HepG2 (cell line): ENCODE results near the gene HIPK2. TPM values are rescaled to one million over a fixed set of nuclear protein-coding genes. Genes with fewer than 3 reads are reported as not detected.

Experiments
- ATAC-seq: fragments of 200-7000 bp; cut with Tn5 transposase; 3 replicates; pipeline ENCODE4 v1.9.1; 2020; ENCODE audit warnings: mild to moderate bottlenecking, moderate library complexity
- BruUV-seq: library from RNA; stranded (reverse); fragments of 400-500 nt; replicated peaks from 2 replicates; lab custom pipeline; 2021; lab: Mats Ljungman, UMichigan
- CTCF ChIA-PET: fragments of 300-600 bp; formaldehyde crosslinking; extraction: SDS; loops from one replicate; lab custom pipeline; 2021; ENCODE audit warnings: low total read pairs, inconsistent platforms, low intra/inter-chr PET ratio; lab: Yijun Ruan, JAX
- POLR2A ChIA-PET: fragments of 350-600 bp; sonication (Branson Sonifier 250); formaldehyde crosslinking; loops from one replicate; lab custom pipeline; 2020; ENCODE audit warnings: antibody characterized with exemption, inconsistent platforms; lab: Yijun Ruan, JAX
- DNase-seq: peaks from one replicate; pipeline ENCODE4 v3.0.0-alpha.2; 2015; ENCODE audit warnings: low spot score
- FAIRE-seq: peaks from 3 replicates; lab custom pipeline; 2011; peaks lifted over from hg19 to GRCh38; lab: Jason Lieb, UNC
- H2AFZ ChIP-seq: one replicate; pipeline ENCODE4 v1.6.1; 2011; ENCODE audit warnings: low read length, inconsistent platforms
- H3K27ac ChIP-seq: fragments of 300-600 bp; 3 replicates; pipeline ENCODE4 v1.8.0; 2011; ENCODE audit warnings: mixed run types, mild to moderate bottlenecking, mixed read lengths, low read length, inconsistent platforms; ENCODE audit not compliant: insufficient read depth; ENCODE audit errors: extremely low read length
- H3K27me3 ChIP-seq, 2 experiments: fragments of 200-600 bp in 1 of 2; 2 replicates in 1 of 2; 3 replicates in 1 of 2; pipeline versions ENCODE4 v1.6.0 to v1.8.0; 2011; ENCODE audit warnings: low read length in 2 of 2, mild to moderate bottlenecking in 2 of 2, moderate library complexity in 2 of 2, inconsistent platforms in 1 of 2; ENCODE audit not compliant: insufficient read depth in 2 of 2, control insufficient read depth in 1 of 2
- H3K36me3 ChIP-seq, 2 experiments: fragments of 200-600 bp in 1 of 2; replicated peaks in 1 of 2; 2 replicates in 1 of 2; 3 replicates in 1 of 2; pipeline versions ENCODE4 v1.5.1 to v1.8.0; 2011; ENCODE audit warnings: low read length in 2 of 2, inconsistent platforms in 1 of 2; ENCODE audit not compliant: insufficient read depth in 2 of 2, control insufficient read depth in 1 of 2
- H3K4me1 ChIP-seq: 2 replicates; pipeline ENCODE4 v1.5.1; 2012; ENCODE audit warnings: low read length, inconsistent platforms; ENCODE audit not compliant: insufficient read depth
- H3K4me2 ChIP-seq: 2 replicates; pipeline ENCODE4 v1.6.0; 2011; ENCODE audit warnings: low read depth, low read length, inconsistent platforms
- H3K4me3 ChIP-seq, 3 experiments: fragments of 200-600 bp in 1 of 3; sonication (generic), shearing (Covaris generic) in 1 of 3; replicated peaks in 1 of 3; 2 replicates each; pipeline ENCODE4 v1.5.1; 2011 to 2016; ENCODE audit warnings: low read length in 3 of 3, inconsistent platforms in 2 of 3, low read depth in 2 of 3, mild to moderate bottlenecking in 2 of 3, control low read depth in 1 of 3, mixed read lengths in 1 of 3; ENCODE audit not compliant: insufficient read depth in 1 of 3
- H3K79me2 ChIP-seq: one replicate; pipeline ENCODE4 v1.6.1; 2011; ENCODE audit warnings: low read length, inconsistent platforms; ENCODE audit not compliant: insufficient read depth
- H3K9ac ChIP-seq: 2 replicates; pipeline ENCODE4 v1.6.0; 2011; ENCODE audit warnings: mild to moderate bottlenecking, low read depth, low read length, inconsistent platforms; ENCODE audit not compliant: insufficient read depth
- H3K9me3 ChIP-seq: 2 replicates; pipeline ENCODE4 v1.5.1; 2012; ENCODE audit warnings: mild to moderate bottlenecking, low read length
- H4K20me1 ChIP-seq: 2 replicates; pipeline ENCODE4 v1.6.0; 2011; ENCODE audit warnings: inconsistent platforms, mild to moderate bottlenecking, low read length, moderate library complexity; ENCODE audit not compliant: insufficient read depth
- AGO2 ChIP-seq: fragments of 200-400 bp; formaldehyde crosslinking; optimal IDR thresholded peaks from 2 replicates; pipeline ENCODE3; 2017; ENCODE audit warnings: mild to moderate bottlenecking, low read depth, low read length, moderate library complexity
- IKZF1 ChIP-seq: fragments of 450-650 bp; IDR thresholded peaks from 2 replicates; pipeline ENCODE4 v1.7.1; 2016
- MEIS1 ChIP-seq: sonication (generic); formaldehyde crosslinking; IDR thresholded peaks from 2 replicates; pipeline ENCODE4 v1.9.0; 2021; ENCODE audit warnings: mild to moderate bottlenecking, missing genetic modification reagents, moderate library complexity, borderline replicate concordance
- PTBP1 ChIP-seq: fragments of 200-400 bp; formaldehyde crosslinking; IDR thresholded peaks from 2 replicates; pipeline ENCODE4 v1.6.1; 2018; ENCODE audit warnings: low read length, low read depth; ENCODE audit not compliant: poor library complexity, severe bottlenecking
- SMAD3 ChIP-seq: sonication (generic); formaldehyde crosslinking; IDR thresholded peaks from 2 replicates; pipeline ENCODE4 v1.4.0; 2020; ENCODE audit warnings: missing genetic modification reagents
- TEAD3 ChIP-seq: optimal IDR thresholded peaks from 2 replicates; pipeline ENCODE3; 2016; ENCODE audit warnings: borderline replicate concordance
- YY1 ChIP-seq: IDR thresholded peaks from 2 replicates; pipeline ENCODE4 v1.6.1; 2011; ENCODE audit warnings: low read length, low read depth, moderate library complexity, mild to moderate bottlenecking; ENCODE audit not compliant: insufficient read depth, insufficient replicate concordance
- ZBTB10 ChIP-seq: sonication (generic); formaldehyde crosslinking; IDR thresholded peaks from 2 replicates; pipeline ENCODE4 v1.4.0; 2020; ENCODE audit warnings: missing genetic modification reagents, borderline replicate concordance
- ZBTB43 ChIP-seq: sonication (generic); formaldehyde crosslinking; conservative IDR thresholded peaks from 2 replicates; pipeline ENCODE4 v1.4.0; 2020; ENCODE audit warnings: missing genetic modification reagents
- ZMAT3 ChIP-seq: sonication (generic); formaldehyde crosslinking; conservative IDR thresholded peaks from 2 replicates; pipeline ENCODE4 v1.7.0; 2021; ENCODE audit warnings: missing genetic modification reagents
- ZNF124 ChIP-seq: sonication (generic); formaldehyde crosslinking; IDR thresholded peaks from 2 replicates; pipeline ENCODE4 v1.4.0; 2020; ENCODE audit warnings: missing genetic modification reagents
- ZNF749 ChIP-seq: sonication (generic); formaldehyde crosslinking; IDR thresholded peaks from 2 replicates; pipeline ENCODE4 v1.8.0; 2022; ENCODE audit warnings: mild to moderate bottlenecking, missing genetic modification reagents, moderate library complexity, borderline replicate concordance
- ZNF75D ChIP-seq: sonication (generic); formaldehyde crosslinking; IDR thresholded peaks from 2 replicates; pipeline ENCODE4 v1.8.1; 2023; ENCODE audit warnings: missing genetic modification reagents, mild to moderate bottlenecking, borderline replicate concordance
- ZNF784 ChIP-seq: sonication (generic); formaldehyde crosslinking; IDR thresholded peaks from 2 replicates; pipeline ENCODE4 v1.5.1; 2020; ENCODE audit warnings: missing genetic modification reagents, mild to moderate bottlenecking, borderline replicate concordance
- ZNF878 ChIP-seq: sonication (generic); formaldehyde crosslinking; IDR thresholded peaks from 2 replicates; pipeline ENCODE4 v1.8.1; 2023; ENCODE audit warnings: mild to moderate bottlenecking, missing genetic modification reagents, moderate library complexity
- WGBS: methylation state at CpG from one replicate; pipeline ENCODE4 v1.1.6; 2017; ENCODE audit warnings: low lambda C conversion rate; 5-methylcytosine and 5-hydroxymethylcytosine counted together
- in situ Hi-C: cut with HindIII; loops from 2 replicates; pipeline ENCODE4 v1.10.0; 2017; ENCODE audit warnings: low pct_unique_long_range_greater_than_20kb; ENCODE audit not compliant: extremely low pct_ligation_motif_present
- intact Hi-C: fragments of 100-400 bp; cut with micrococcal nuclease; formaldehyde crosslinking; loops from one replicate; pipeline ENCODE4 v1.10.0; 2022; ENCODE audit not compliant: unreplicated experiment
- polyA plus RNA-seq, 8 experiments: library from polyadenylated mRNA; depleted of rRNA in 3 of 8; stranded (reverse) in 7 of 8; unstranded in 1 of 8; fragments of >200 nt; fragmentation: Illumina TruSeq in 4 of 8; extraction: Trizol in 4 of 8; gene quantifications; 2 replicates each; pipeline versions ENCODE4 v1.2.1 to v1.2.3, GENCODE V29; 2011 to 2016; ENCODE audit warnings: low read depth in 4 of 8, missing spikeins in 1 of 8, mixed read lengths in 1 of 8; ENCODE audit not compliant: insufficient read depth in 1 of 8
- total RNA-seq, 5 experiments: library from RNA; depleted of rRNA; stranded (reverse); fragments of >200 nt; fragmentation: Illumina TruSeq; extraction: Trizol; gene quantifications; 2 replicates each; pipeline ENCODE4 v1.2.3, GENCODE V29; 2016; ENCODE audit warnings: low read depth in 1 of 5

Gene HIPK2
- total and polyA plus RNA-seq, 2 of the 13 experiments (the other 11 are each of a cell fraction or from before 2014, with no cell fraction given) = 14.4 to 20.2 TPM

- intact Hi-C loops (no loop called here), in situ Hi-C loops (no loop called here)
- Histone ChIP-seq H3K36me3 (peaks cover 10 to 41% of the 10 kb centered on the region in 2 experiments; a peak in 4 of 5 replicates), H2AFZ (no peak overlapping the region), H3K4me2 (no peak overlapping the region), H4K20me1 (peaks cover 3% of the 10 kb centered on the region; the same call in 1 of the 2 replicates), H3K27ac (no peak overlapping the region), H3K4me3 (no peak overlapping the region), H3K9me3 (no peaks in the 10 kb centered on the region), H3K4me1 (peaks cover 16% of the 10 kb centered on the region; the same call in 1 of the 2 replicates), H3K27me3 (no peaks in the 10 kb centered on the region), H3K79me2 (no peaks in the 10 kb centered on the region), H3K9ac (no peak overlapping the region)
- no peak for ATAC-seq
- TF ChIP-seq AGO2 = peak; percentile 9
- TF ChIP-seq ZNF75D = no peak
- TF ChIP-seq MEIS1 (CRISPR knock-in tag) = no peak
- TF ChIP-seq PTBP1 = no peak
- no peak for DNase-seq
- CTCF ChIA-PET = no interaction called here
- no TSS peak for BruUV-seq
- no peak for FAIRE-seq
- POLR2A ChIA-PET = no interaction called here
- WGBS = 97% methylated on average over 20 of the region's 20 CpGs
Measured at GRCh38 chr7:139571190-139571589, 206.6 kb downstream of the HIPK2 start.

- DNase-seq (no peak), ATAC-seq (no peak), FAIRE-seq (no peak)
- ChIA-PET CTCF (no interaction called here), POLR2A (no interaction called here)
- Histone ChIP-seq H3K27me3 (no peaks in the 10 kb centered on the region), H3K79me2 (no peaks in the 10 kb centered on the region), H3K9ac (no peak overlapping the region), H3K4me2 (no peak overlapping the region), H3K27ac (no peak overlapping the region), H3K9me3 (no peaks in the 10 kb centered on the region), H3K4me3 (no peak overlapping the region), H4K20me1 (peaks cover 3% of the 10 kb centered on the region; the same call in 1 of the 2 replicates), H3K36me3 (peaks cover 10 to 36% of the 10 kb centered on the region in 2 experiments; a peak in 4 of 5 replicates), H2AFZ (no peak overlapping the region), H3K4me1 (peaks cover 16% of the 10 kb centered on the region; the same call in 1 of the 2 replicates)
- TSS peak; percentile 27 for BruUV-seq
- intact Hi-C loops (no loop called here), in situ Hi-C loops (no loop called here)
- WGBS = 96% methylated on average over 5 of the region's 5 CpGs
- TF ChIP-seq SMAD3 = no peak
- no peak for TF ChIP-seq ZBTB10 (CRISPR knock-in tag)
- TF ChIP-seq ZNF784 (CRISPR knock-in tag) = no peak
- TF ChIP-seq ZMAT3 (CRISPR knock-in tag) = no peak
- TF ChIP-seq ZNF749 = no peak
- TF ChIP-seq ZNF124 = no peak
- TF ChIP-seq ZBTB43 (CRISPR knock-in tag) = no peak
- no peak for TF ChIP-seq IKZF1
- no peak for TF ChIP-seq ZNF878 (CRISPR knock-in tag)
- no peak for TF ChIP-seq TEAD3 (CRISPR knock-in tag)
- TF ChIP-seq YY1 = no peak
Measured at GRCh38 chr7:139570626-139571025, 207.2 kb downstream of the HIPK2 start.
